HG02678 (cell line): ENCODE results near the gene MSH6.

Experiments used
- ATAC-seq: cut with Tn5 transposase; IDR thresholded peaks from one replicate; pipeline ENCODE4 v1.9.1; 2021; ENCODE audit warnings: mild to moderate bottlenecking, moderate library complexity; ENCODE audit not compliant: unreplicated experiment

Gene MSH6

GRCh38 chr2:47782671-47783485, at the start of gene MSH6:
Gene MSH6, plus strand, starts transcription at chr2:47783145. Its CDS starts 89 bp downstream, at chr2:47783234.
- ATAC-seq = peak; percentile 83

GRCh38 chr2:47735136-47735869, 47.6 kb upstream of the MSH6 start:
- ATAC-seq = no peak

GRCh38 chr2:47735912-47736311, 47.0 kb upstream of the MSH6 start:
- peak; percentile 61 for ATAC-seq

GRCh38 chr2:47737191-47737975, 45.6 kb upstream of the MSH6 start:
- no peak for ATAC-seq

- no peak for ATAC-seq
These were observed 44.6 kb upstream of the MSH6 start for GRCh38 chr2:47738331-47738730.

GRCh38 chr2:47741101-47741500, 41.8 kb upstream of the MSH6 start:
- no peak for ATAC-seq

- no peak for ATAC-seq
These were observed 41.3 kb upstream of the MSH6 start for GRCh38 chr2:47741637-47742036.

- ATAC-seq = no peak
These were observed 38.9 kb upstream of the MSH6 start for GRCh38 chr2:47744074-47744473.

- no peak for ATAC-seq
These were observed 35.1 kb upstream of the MSH6 start for GRCh38 chr2:47747878-47748277.

GRCh38 chr2:47751856-47752414, 31.0 kb upstream of the MSH6 start:
- ATAC-seq = peak; percentile 29

- no peak for ATAC-seq
These were observed 15.5 kb upstream of the MSH6 start for GRCh38 chr2:47767497-47767844.

GRCh38 chr2:47767880-47768609, 14.9 kb upstream of the MSH6 start:
- peak; percentile 78 for ATAC-seq

- no peak for ATAC-seq
These were observed 13.6 kb upstream of the MSH6 start for GRCh38 chr2:47769318-47769717.

GRCh38 chr2:47771211-47771610, 11.7 kb upstream of the MSH6 start:
- no peak for ATAC-seq

- ATAC-seq = no peak
These were observed 10.6 kb upstream of the MSH6 start for GRCh38 chr2:47772343-47772742.

- ATAC-seq = no peak
These were observed 8.4 kb upstream of the MSH6 start for GRCh38 chr2:47774567-47774966.

GRCh38 chr2:47777277-47777937, 5.5 kb upstream of the MSH6 start:
- ATAC-seq = no peak

- ATAC-seq = no peak
These were observed 4.1 kb upstream of the MSH6 start for GRCh38 chr2:47778698-47779425.

GRCh38 chr2:47779426-47779790, 3.5 kb upstream of the MSH6 start:
- no peak for ATAC-seq

- ATAC-seq = no peak
These were observed 619 bp upstream of the MSH6 start for GRCh38 chr2:47782381-47782670.
